HCT116 (cell line): ENCODE data around the gene CSDE1. TPM values are rescaled to one million over a fixed set of nuclear protein-coding genes. Genes with fewer than 3 reads are reported as not detected.

Experiments used
- ATAC-seq: fragments of 200-7000 bp; cut with Tn5 transposase; 2 replicates; pipeline ENCODE4 v1.9.1; 2020; ENCODE audit warnings: mild to moderate bottlenecking, moderate library complexity
- BruUV-seq: library from RNA; stranded (reverse); fragments of 400-500 nt; replicated peaks from 2 replicates; lab custom pipeline; 2021; lab: Mats Ljungman, UMichigan
- CTCF ChIA-PET: fragments of 300-600 bp; sonication (Branson Sonifier 250); formaldehyde crosslinking; loops from one replicate; lab custom pipeline; 2021; ENCODE audit warnings: antibody characterized with exemption; lab: Charles Lee
- POLR2A ChIA-PET: fragments of 300-600, 350-600 bp; sonication (Branson Sonifier 250); formaldehyde crosslinking; loops from one replicate; lab custom pipeline; 2021; ENCODE audit warnings: antibody characterized with exemption; lab: Charles Lee
- RAD21 ChIA-PET, 2 experiments: fragments of 300-600 bp; sonication (Branson Sonifier 250); formaldehyde crosslinking; loops; one replicate each; lab custom pipeline; 2023; ENCODE audit warnings: low total read pairs in 2 of 2; ENCODE audit not compliant: uncharacterized antibody in 2 of 2, unreplicated experiment in 2 of 2, low non-redundant PET in 1 of 2; lab: Charles Lee
- DNase-seq: peaks from one replicate; pipeline ENCODE4 v3.0.0-alpha.2; 2010; ENCODE audit warnings: low read depth, low spot score
- H2AFZ ChIP-seq: fragments of 200-600 bp; shearing (Covaris generic), sonication (generic); 2 replicates; pipeline ENCODE4 v1.6.1; 2017; ENCODE audit warnings: low read depth, mixed run types, mixed read lengths, antibody characterized with exemption, low read length; ENCODE audit not compliant: poor library complexity, severe bottlenecking
- H3K27ac ChIP-seq: 2 replicates; pipeline ENCODE4 v1.5.1; 2012; ENCODE audit warnings: low read depth, low read length
- H3K27me3 ChIP-seq: fragments of 200-600 bp; sonication (generic); 2 replicates; pipeline ENCODE4 v1.6.1; 2016; ENCODE audit warnings: mixed run types, low read length, mixed read lengths; ENCODE audit not compliant: insufficient read depth
- H3K36me3 ChIP-seq, 2 experiments: fragments of 200-500 bp in 1 of 2; fragments of 200-600 bp in 1 of 2; sonication (Bioruptor generic) in 1 of 2; sonication (generic) in 1 of 2; 2 replicates each; pipeline versions ENCODE4 v1.5.1 to v1.6.1; 2014 to 2016; ENCODE audit warnings: low read length in 2 of 2, inconsistent platforms in 1 of 2, mixed read lengths in 1 of 2, mixed run types in 1 of 2; ENCODE audit not compliant: insufficient read depth in 2 of 2, control insufficient read depth in 1 of 2
- H3K4me1 ChIP-seq, 2 experiments: fragments of 200-600 bp in 1 of 2; sonication (generic) in 1 of 2; 2 replicates each; pipeline versions ENCODE4 v1.5.1 to v1.6.1; 2012 to 2017; ENCODE audit warnings: low read length in 2 of 2, inconsistent platforms in 1 of 2, mild to moderate bottlenecking in 1 of 2, mixed read lengths in 1 of 2, mixed run types in 1 of 2, moderate library complexity in 1 of 2; ENCODE audit not compliant: insufficient read depth in 2 of 2, control insufficient read depth in 1 of 2
- H3K4me2 ChIP-seq: fragments of 200-600 bp; sonication (generic); 2 replicates; pipeline ENCODE4 v1.6.1; 2017; ENCODE audit warnings: mixed run types, low read length, mixed read lengths
- H3K4me3 ChIP-seq, 2 experiments: fragments of 200-600 bp in 1 of 2; sonication (generic) in 1 of 2; replicated peaks in 1 of 2; 2 replicates each; pipeline ENCODE4 v1.5.1; 2011 to 2016; ENCODE audit warnings: low read length in 2 of 2, control low read depth in 1 of 2, low read depth in 1 of 2, mild to moderate bottlenecking in 1 of 2, mixed read lengths in 1 of 2, mixed run types in 1 of 2
- H3K79me2 ChIP-seq: fragments of 200-600 bp; sonication (generic); 2 replicates; pipeline ENCODE4 v1.6.1; 2017; ENCODE audit warnings: mild to moderate bottlenecking, mixed run types, low read length, moderate library complexity, mixed read lengths; ENCODE audit not compliant: insufficient read depth
- H3K9ac ChIP-seq: fragments of 200-600 bp; sonication (generic); 2 replicates; pipeline ENCODE4 v1.6.1; 2016; ENCODE audit warnings: low read length, mixed read lengths
- H3K9me2 ChIP-seq: fragments of 200-600 bp; sonication (generic), shearing (Covaris generic); 2 replicates; pipeline ENCODE4 v1.6.1; 2017; ENCODE audit warnings: mixed run types, mild to moderate bottlenecking, moderate library complexity; ENCODE audit not compliant: insufficient read depth
- H3K9me3 ChIP-seq, 2 experiments: fragments of 200-500 bp in 1 of 2; fragments of 200-600 bp in 1 of 2; sonication (Bioruptor generic) in 1 of 2; sonication (generic) in 1 of 2; 2 replicates each; pipeline ENCODE4 v1.6.1; 2014 to 2017; ENCODE audit warnings: low read length in 2 of 2, mixed read lengths in 2 of 2, inconsistent platforms in 1 of 2, low read depth in 1 of 2, mild to moderate bottlenecking in 1 of 2, mixed run types in 1 of 2, moderate library complexity in 1 of 2; ENCODE audit not compliant: control insufficient read depth in 1 of 2, insufficient read depth in 1 of 2
- H4K20me1 ChIP-seq: fragments of 200-600 bp; sonication (generic), shearing (Covaris generic); 2 replicates; pipeline ENCODE4 v1.6.1; 2017; ENCODE audit warnings: mixed run types, mild to moderate bottlenecking, moderate library complexity; ENCODE audit not compliant: insufficient read depth
- EGR1 ChIP-seq: IDR thresholded peaks from 2 replicates; pipeline ENCODE4 v1.6.1; 2012; ENCODE audit warnings: low read depth
- EZH2phosphoT487 ChIP-seq: fragments of 200-600 bp; IDR thresholded peaks from 2 replicates; pipeline ENCODE4 v1.6.1; 2018; ENCODE audit warnings: antibody characterized with exemption, borderline replicate concordance
- FOSL1 ChIP-seq: IDR thresholded peaks from 2 replicates; pipeline ENCODE4 v1.6.1; 2012; ENCODE audit warnings: low read depth
- MAX ChIP-seq: IDR thresholded peaks from 2 replicates; pipeline ENCODE4 v1.6.1; 2012
- POLR2AphosphoS5 ChIP-seq: IDR thresholded peaks from 2 replicates; pipeline ENCODE4 v1.6.1; 2011; ENCODE audit warnings: mild to moderate bottlenecking, low read depth, low read length, moderate library complexity
- RAD21 ChIP-seq: IDR thresholded peaks from 2 replicates; pipeline ENCODE4 v1.6.1; 2012; ENCODE audit warnings: low read depth, mild to moderate bottlenecking
- REST ChIP-seq: IDR thresholded peaks from 2 replicates; pipeline ENCODE4 v1.6.1; 2012; ENCODE audit warnings: low read depth
- ZFX ChIP-seq: fragments of 450-650 bp; IDR thresholded peaks from 2 replicates; pipeline ENCODE4 v1.6.1; 2017
- intact Hi-C: fragments of 100-400 bp; cut with micrococcal nuclease; formaldehyde crosslinking; loops from 2 replicates; pipeline ENCODE4 v1.10.0; 2022
- total RNA-seq: library from RNA; stranded (reverse); gene quantifications from one replicate; pipeline ENCODE4 v1.2.1, GENCODE V29; 2021; ENCODE audit not compliant: unreplicated experiment

CSDE1 gene
- total RNA-seq, 1 experiment from 2014 or later, result 515 TPM

GRCh38 chr1:114729782-114730181, 28.0 kb downstream of the CSDE1 start:
- no TSS peak for BruUV-seq
- Histone ChIP-seq H3K4me3 (no peak overlapping the region), H2AFZ (no peak overlapping the region), H3K27me3 (no peaks in the 10 kb centered on the region), H3K27ac (no peak overlapping the region), H3K79me2 (peaks cover 95% of the 10 kb centered on the region), H3K9me2 (no peaks in the 10 kb centered on the region), H3K36me3 (peaks cover 77 to 83% of the 10 kb centered on the region in 2 experiments), H3K9me3 (no peaks in the 10 kb centered on the region), H3K9ac (no peak overlapping the region), H4K20me1 (0 out of 2 replicates have a peak, but pooled peaks cover 15% of the 10 kb centered on the region), H3K4me1 (no peaks in the 10 kb centered on the region), H3K4me2 (no peak overlapping the region)
- ATAC-seq (no peak), DNase-seq (no peak)
- ChIA-PET POLR2A (no interaction called here), CTCF (no interaction called here), RAD21 (no interaction called here)
- intact Hi-C loops, result no loop called here
- TF ChIP-seq FOSL1 (no peak), POLR2AphosphoS5 (no peak), EZH2phosphoT487 (no peak), RAD21 (no peak), EGR1 (no peak), ZFX (no peak), MAX (no peak), REST (no peak)
